NT2/D1 (cell line): Measurements from ENCODE around the gene OR2AE1.
"Not testable (repeated sequence)": the region's sequence is repeated elsewhere in the genome, so short reads cannot be mapped to it uniquely, and the experiment has no call there.

Source experiments
- DNase-seq: peaks from one replicate; pipeline ENCODE4 v3.0.0-alpha.2; 2011; ENCODE audit warnings: low read depth, low spot score
- H3K27me3 ChIP-seq: 2 replicates; pipeline ENCODE4 v1.6.0; 2011; ENCODE audit warnings: mild to moderate bottlenecking; ENCODE audit not compliant: insufficient read length, insufficient read depth
- H3K36me3 ChIP-seq: 2 replicates; pipeline ENCODE4 v1.6.1; 2011; ENCODE audit warnings: mild to moderate bottlenecking, low read length, mixed read lengths; ENCODE audit not compliant: insufficient read depth, insufficient read length
- H3K4me1 ChIP-seq: 2 replicates; pipeline ENCODE4 v1.5.1; 2011; ENCODE audit not compliant: insufficient read depth, insufficient read length
- H3K4me3 ChIP-seq: 2 replicates; pipeline ENCODE4 v1.5.1; 2011; ENCODE audit warnings: low read depth; ENCODE audit not compliant: insufficient read length
- H3K9ac ChIP-seq: 2 replicates; pipeline ENCODE4 v1.6.0; 2011; ENCODE audit warnings: low read depth; ENCODE audit not compliant: insufficient read length
- H3K9me3 ChIP-seq: 2 replicates; pipeline ENCODE4 v1.5.1; 2011; ENCODE audit warnings: mild to moderate bottlenecking, low read length; ENCODE audit not compliant: insufficient read depth
- SUZ12 ChIP-seq: IDR thresholded peaks from 2 replicates; pipeline ENCODE4 v1.6.1; 2011; ENCODE audit not compliant: insufficient read length, insufficient read depth; ENCODE audit errors: extremely low read depth
- YY1 ChIP-seq: IDR thresholded peaks from 2 replicates; pipeline ENCODE4 v1.6.1; 2011; ENCODE audit not compliant: insufficient read length, insufficient read depth
- ZNF274 ChIP-seq: IDR thresholded peaks from 2 replicates; pipeline ENCODE4 v1.6.1; 2011; ENCODE audit warnings: mild to moderate bottlenecking, low read depth, low read length

The OR2AE1 gene

DNA sequence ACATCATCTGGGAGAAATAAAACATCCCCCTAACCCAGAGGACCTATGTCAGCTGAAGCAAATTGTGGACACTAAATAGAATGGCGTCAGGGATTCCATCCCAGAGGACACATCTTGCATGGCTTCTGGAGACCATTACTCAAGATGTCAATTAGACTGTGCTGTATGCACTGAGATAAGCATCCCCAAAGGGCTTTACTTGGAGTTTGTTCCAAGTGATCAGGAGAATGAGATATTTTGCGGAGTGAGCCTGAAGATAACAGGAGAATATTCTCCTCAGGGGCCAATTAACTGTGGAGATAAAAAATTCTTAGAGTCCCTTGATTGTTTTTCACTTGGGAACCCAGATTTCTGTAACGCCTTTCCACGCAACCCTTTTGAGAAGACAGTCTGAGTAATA lies 4.5 kb upstream of the OR2AE1 start:
- DNase-seq: no peak
- Histone ChIP-seq H3K4me3 (no peak overlapping the region), H3K9ac (no peak overlapping the region), H3K36me3 (no peaks in the 10 kb centered on the region), H3K9me3 (no peaks in the 10 kb centered on the region), H3K4me1 (no peaks in the 10 kb centered on the region), H3K27me3 (no peaks in the 10 kb centered on the region)
- no peak for TF ChIP-seq ZNF274
- TF ChIP-seq YY1: no peak
- no peak for TF ChIP-seq SUZ12

- no peaks in the 10 kb centered on the region for H3K36me3 ChIP-seq
- H3K9me3 ChIP-seq: no peaks in the 10 kb centered on the region
- no peaks in the 10 kb centered on the region for H3K27me3 ChIP-seq
- no peak overlapping the region for H3K9ac ChIP-seq
- no peaks in the 10 kb centered on the region for H3K4me1 ChIP-seq
- DNase-seq: no peak
- TF ChIP-seq SUZ12: no peak
- TF ChIP-seq ZNF274: no peak
- no peak for TF ChIP-seq YY1
- H3K4me3 ChIP-seq: no peak overlapping the region
These were observed 342 bp downstream of the OR2AE1 start for GRCh38 chr7:99876491-99876890.

GRCh38 chr7:99868246-99868645 lies 8.6 kb downstream of the OR2AE1 start:
- Histone ChIP-seq H3K4me1 (no peaks in the 10 kb centered on the region), H3K36me3 (no peaks in the 10 kb centered on the region), H3K27me3 (no peaks in the 10 kb centered on the region), H3K4me3 (no peak overlapping the region), H3K9ac (no peak overlapping the region), H3K9me3 (peaks cover 19% of the 10 kb centered on the region)
- no peak for TF ChIP-seq ZNF274
- TF ChIP-seq YY1: no peak
- TF ChIP-seq SUZ12: no peak
- DNase-seq: no peak

GRCh38 chr7:99867477-99867876 lies 9.4 kb downstream of the OR2AE1 start:
- not testable (repeated sequence) for H3K4me1 ChIP-seq, H3K36me3 ChIP-seq, DNase-seq, H3K27me3 ChIP-seq, H3K9ac ChIP-seq, H3K4me3 ChIP-seq
- peaks cover 25% of the 10 kb centered on the region for H3K9me3 ChIP-seq

GRCh38 chr7:99863847-99864440 lies 12.9 kb downstream of the OR2AE1 start:
- H3K4me1 ChIP-seq: no peaks in the 10 kb centered on the region
- TF ChIP-seq SUZ12 (no peak), ZNF274 (no peak), YY1 (no peak)
- no peak overlapping the region for H3K4me3 ChIP-seq

DNA sequence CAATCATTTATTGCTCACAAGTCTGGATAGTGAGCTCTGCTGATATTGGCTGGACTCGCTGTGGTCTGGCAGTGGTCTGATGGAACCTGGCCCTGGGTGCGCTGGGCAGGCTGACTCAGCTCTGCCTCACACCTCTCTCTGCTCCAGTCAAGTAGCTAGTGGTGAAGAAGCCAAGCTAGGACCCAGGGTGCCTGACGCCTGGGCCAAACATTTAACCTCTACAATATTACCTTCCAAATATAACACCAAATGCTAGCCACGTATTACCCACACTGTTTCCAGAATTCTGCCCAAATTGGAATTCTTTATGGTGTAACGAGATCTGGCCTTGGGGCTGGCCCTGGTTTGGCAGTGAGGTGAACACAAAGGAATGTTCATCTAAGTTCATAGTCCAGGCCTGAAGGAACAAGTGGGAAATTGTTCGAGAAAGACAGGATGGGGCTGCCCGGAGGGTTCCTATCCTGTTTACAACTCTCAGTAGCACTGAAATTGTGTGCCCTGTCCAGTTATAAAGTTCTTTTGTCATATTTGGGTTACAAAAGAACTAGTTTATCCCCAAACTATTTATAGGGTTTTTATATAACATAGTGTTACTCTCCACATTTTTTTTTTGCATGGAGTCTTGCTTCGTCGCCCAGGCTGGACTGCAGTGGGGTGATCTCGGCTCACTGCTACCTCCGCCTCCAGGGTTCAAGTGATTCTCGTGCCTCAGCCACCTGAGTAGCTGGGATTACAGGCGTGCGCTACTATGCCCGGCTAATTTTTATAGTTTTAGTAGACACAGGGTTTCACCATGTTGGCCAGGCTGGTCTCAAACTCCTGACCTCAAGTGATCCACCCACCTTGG lies 16.3 kb downstream of the OR2AE1 start:
- Histone ChIP-seq H3K9ac (no peak overlapping the region), H3K4me1 (no peaks in the 10 kb centered on the region), H3K4me3 (no peak overlapping the region), H3K9me3 (peaks cover 25% of the 10 kb centered on the region), H3K36me3 (no peaks in the 10 kb centered on the region), H3K27me3 (no peaks in the 10 kb centered on the region)
- DNase-seq: no peak
- TF ChIP-seq ZNF274 (no peak), YY1 (no peak), SUZ12 (no peak)

More at GRCh38 chr7:99863847-99864440, 12.9 kb downstream of the OR2AE1 start:
- Histone ChIP-seq H3K27me3 (no peaks in the 10 kb centered on the region), H3K9me3 (peaks cover 25% of the 10 kb centered on the region), H3K36me3 (no peaks in the 10 kb centered on the region), H3K9ac (no peak overlapping the region)
- no peak for DNase-seq

GRCh38 chr7:99855236-99855635 lies 21.6 kb downstream of the OR2AE1 start:
- no peaks in the 10 kb centered on the region for H3K27me3 ChIP-seq
- no peaks in the 10 kb centered on the region for H3K36me3 ChIP-seq
- DNase-seq: no peak
- no peak overlapping the region for H3K4me3 ChIP-seq
- H3K9me3 ChIP-seq: no peaks in the 10 kb centered on the region
- TF ChIP-seq SUZ12 (no peak), YY1 (no peak), ZNF274 (no peak)
- H3K4me1 ChIP-seq: no peaks in the 10 kb centered on the region
- H3K9ac ChIP-seq: no peak overlapping the region
